Hematopoietic multipotent progenitor cell (in vitro differentiated cells): ENCODE results near the gene AAMP. TPM values are rescaled to one million over a fixed set of nuclear protein-coding genes. Genes with fewer than 3 reads are reported as not detected.
"Not testable (repeated sequence)": the region's sequence is repeated elsewhere in the genome, so short reads cannot be mapped to it uniquely, and the experiment has no call there.

Source experiments
- DNase-seq, 3 donors: peaks; one replicate each; pipeline ENCODE4 v3.0.0-alpha.2; 2011 to 2015; ENCODE audit warnings: low read depth in 2 of 3, low spot score in 2 of 3
- total RNA-seq: library from RNA; depleted of rRNA; stranded (reverse); fragments of >200 nt; gene quantifications from one replicate; pipeline ENCODE4 v1.2.3, GENCODE V29; 2012

Gene AAMP
- total RNA-seq, 1 donor: 121 TPM

- DNase-seq: no peak
Measured at GRCh38 chr2:218276986-218277755, 7.2 kb upstream of the AAMP start.

- DNase-seq: no peak
Measured at GRCh38 chr2:218275371-218276072, 5.6 kb upstream of the AAMP start.

GRCh38 chr2:218274586-218274985 lies 4.6 kb upstream of the AAMP start:
- DNase-seq: no peak

GRCh38 chr2:218273908-218274249 lies 3.9 kb upstream of the AAMP start:
- DNase-seq: no peak

GRCh38 chr2:218273214-218273907 lies 3.4 kb upstream of the AAMP start:
- DNase-seq: not testable (repeated sequence)

- DNase-seq: peak; percentile 61 to 87 (median 82)
Measured at GRCh38 chr2:218272531-218273212, 2.7 kb upstream of the AAMP start.

GRCh38 chr2:218271865-218272530 lies 2.1 kb upstream of the AAMP start:
- DNase-seq: no peak

- DNase-seq: no peak
Measured at GRCh38 chr2:218271487-218271797, 1.5 kb upstream of the AAMP start.

- no peak for DNase-seq
Measured at GRCh38 chr2:218270721-218271486, 967 bp upstream of the AAMP start.

- no peak for DNase-seq
Measured at GRCh38 chr2:218267259-218267658, 2.7 kb downstream of the AAMP start.

- DNase-seq: no peak
Measured at GRCh38 chr2:218266316-218266979, 3.5 kb downstream of the AAMP start.

GRCh38 chr2:218265626-218266025 lies 4.3 kb downstream of the AAMP start:
- no peak for DNase-seq

GRCh38 chr2:218264773-218265561 lies 5.0 kb downstream of the AAMP start:
- DNase-seq: no peak

GRCh38 chr2:218263817-218264641 lies 5.9 kb downstream of the AAMP start:
- no peak for DNase-seq

- no peak for DNase-seq
Measured at GRCh38 chr2:218262631-218263586, 7.0 kb downstream of the AAMP start.

- no peak for DNase-seq
Measured at GRCh38 chr2:218262237-218262600, 7.7 kb downstream of the AAMP start.
